Psoas muscle (tissue), 8 donors: ENCODE data around the gene MMADHC. TPM values are rescaled to one million over a fixed set of nuclear protein-coding genes. Genes with fewer than 3 reads are reported as not detected.

Experiments
- ATAC-seq, 4 donors: fragments of 200-7000 bp; cut with Tn5 transposase; one replicate each; pipeline ENCODE4 v1.9.1; 2020; ENCODE audit warnings: moderate library complexity in 3 of 4, mild to moderate bottlenecking in 2 of 4
- DNase-seq, 2 donors: peaks; one replicate each; pipeline ENCODE4 v3.0.0-alpha.2; 2020
- H3K27ac ChIP-seq: fragments of 200-600 bp; one replicate; pipeline ENCODE4 v1.8.0; 2022
- H3K27me3 ChIP-seq, 3 donors: fragments of 200-600 bp in 1 of 3; one replicate each; pipeline versions ENCODE4 v1.6.1 to v1.8.0; 2013 to 2022; ENCODE audit warnings: low read length in 2 of 3, mild to moderate bottlenecking in 2 of 3, moderate library complexity in 1 of 3; ENCODE audit not compliant: insufficient read depth in 3 of 3
- H3K36me3 ChIP-seq, 2 donors: fragments of 200-600 bp in 1 of 2; one replicate each; pipeline versions ENCODE4 v1.6.1 to v1.8.0; 2013 to 2022; ENCODE audit warnings: low read depth in 1 of 2, mild to moderate bottlenecking in 1 of 2, moderate library complexity in 1 of 2; ENCODE audit not compliant: insufficient read depth in 1 of 2
- H3K4me1 ChIP-seq: fragments of 200-600 bp; one replicate; pipeline ENCODE4 v1.8.0; 2022
- H3K4me3 ChIP-seq: fragments of 200-600 bp; one replicate; pipeline ENCODE4 v1.8.0; 2022; ENCODE audit warnings: mild to moderate bottlenecking
- H3K9me3 ChIP-seq: fragments of 200-600 bp; one replicate; pipeline ENCODE4 v1.8.0; 2022
- WGBS, 3 donors: extraction: QIAGEN DNeasy Blood & Tissue Kit; methylation state at CpG; one replicate each; pipeline versions ENCODE4 v1.1.6 to v1.1.7; 2013; 5-methylcytosine and 5-hydroxymethylcytosine counted together
- intact Hi-C, 2 donors: fragments of 100-400 bp; cut with DNase I; formaldehyde crosslinking; loops; one replicate each; pipeline versions ENCODE4 v1.11.0 to v1.14.2; 2022
- polyA plus RNA-seq, 3 donors: library from polyadenylated mRNA; stranded (reverse); fragments of 200-250 nt; gene quantifications; one replicate each; pipeline ENCODE4 v1.2.3, GENCODE V29; 2013
- total RNA-seq, 4 donors: library from RNA; stranded (reverse); fragmentation: NEBNext Ultra II Directional in 2 of 4; extraction: Animal tissue kit (Norgen Biotek cat#: 25700) in 2 of 4; gene quantifications; one replicate each; pipeline versions ENCODE4 v1.2.1 to v1.2.4, GENCODE V29; 2021 to 2023
- TF ChIP-seq, protein P1 (sequence below): fragments of 200-600 bp; IDR thresholded peaks from one replicate; pipeline ENCODE4 v1.8.0; 2022; ENCODE audit warnings: antibody characterized with exemption
- donor health status: healthy with polysubstance abuse.
- donor health status: DM: no; HTN: no; CAD: no; lungs with moderate emphysema.
- donor health status: Bipolar disorder and iron deficiency.
- donor health status: healthy.
- donor health status: DM: yes; HTN: yes; CAD: no.
- donor health status: DM: no; HTN: no; CAD: no.
- donor health status: DM: no; HTN: no; CAD: no.
- donor health status: DM: yes; HTN: yes; CAD: no.

The MMADHC gene
- total and polyA plus RNA-seq, 7 donors: 126 to 205 (median 165) TPM

DNA sequence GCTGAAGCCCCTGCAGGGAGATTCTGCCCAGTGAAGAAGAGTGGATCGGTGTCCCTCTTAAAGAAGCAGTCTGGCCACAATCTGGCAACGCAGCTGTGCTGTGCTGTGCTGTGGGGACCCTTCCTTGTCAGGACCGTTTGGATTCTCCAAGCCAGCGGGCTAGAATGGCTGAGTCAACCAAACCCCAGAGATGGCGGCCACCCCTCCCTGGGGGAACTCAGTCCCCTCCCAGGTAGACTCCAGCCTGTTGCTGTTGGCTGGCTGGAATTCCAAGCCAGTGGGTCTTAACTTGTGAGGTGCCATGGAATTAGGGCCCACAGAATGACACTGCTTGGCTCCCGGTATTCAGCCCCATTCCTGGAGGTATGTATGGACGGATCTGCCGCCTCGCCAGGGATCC is 62.3 kb downstream of the MMADHC start:
- Histone ChIP-seq H3K27me3 (no peaks in the 10 kb centered on the region), H3K9me3 (no peaks in the 10 kb centered on the region), H3K36me3 (no peaks in the 10 kb centered on the region), H3K27ac (no peak overlapping the region), H3K4me3 (no peak overlapping the region), H3K4me1 (no peaks in the 10 kb centered on the region)
- DNase-seq (no peak), ATAC-seq (no peak)
- 89 to 93% (median 93%) methylated on average over 9 of the region's 9 CpGs for WGBS, 3 donors
- TF ChIP-seq, protein P1, sequence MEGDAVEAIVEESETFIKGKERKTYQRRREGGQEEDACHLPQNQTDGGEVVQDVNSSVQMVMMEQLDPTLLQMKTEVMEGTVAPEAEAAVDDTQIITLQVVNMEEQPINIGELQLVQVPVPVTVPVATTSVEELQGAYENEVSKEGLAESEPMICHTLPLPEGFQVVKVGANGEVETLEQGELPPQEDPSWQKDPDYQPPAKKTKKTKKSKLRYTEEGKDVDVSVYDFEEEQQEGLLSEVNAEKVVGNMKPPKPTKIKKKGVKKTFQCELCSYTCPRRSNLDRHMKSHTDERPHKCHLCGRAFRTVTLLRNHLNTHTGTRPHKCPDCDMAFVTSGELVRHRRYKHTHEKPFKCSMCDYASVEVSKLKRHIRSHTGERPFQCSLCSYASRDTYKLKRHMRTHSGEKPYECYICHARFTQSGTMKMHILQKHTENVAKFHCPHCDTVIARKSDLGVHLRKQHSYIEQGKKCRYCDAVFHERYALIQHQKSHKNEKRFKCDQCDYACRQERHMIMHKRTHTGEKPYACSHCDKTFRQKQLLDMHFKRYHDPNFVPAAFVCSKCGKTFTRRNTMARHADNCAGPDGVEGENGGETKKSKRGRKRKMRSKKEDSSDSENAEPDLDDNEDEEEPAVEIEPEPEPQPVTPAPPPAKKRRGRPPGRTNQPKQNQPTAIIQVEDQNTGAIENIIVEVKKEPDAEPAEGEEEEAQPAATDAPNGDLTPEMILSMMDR: no peak
- intact Hi-C loops: no loop called here
